PFSK-1 (cell line): ENCODE data around the gene TBX1.

Source experiments
- FOXP2 ChIP-seq: optimal IDR thresholded peaks from 2 replicates; pipeline ENCODE3; 2011; ENCODE audit warnings: borderline replicate concordance, control low read depth, inconsistent platforms; ENCODE audit not compliant: insufficient read depth; ENCODE audit errors: extremely low read length, extremely low read depth
- POLR2AphosphoS5 ChIP-seq: IDR thresholded peaks from 2 replicates; pipeline ENCODE4 v1.6.1; 2012; ENCODE audit warnings: low read depth, mild to moderate bottlenecking, control low read depth, low read length, moderate library complexity
- SIN3A ChIP-seq: IDR thresholded peaks from 2 replicates; pipeline ENCODE4 v1.6.1; 2012; ENCODE audit warnings: mild to moderate bottlenecking, low read length, moderate library complexity, borderline replicate concordance; ENCODE audit not compliant: insufficient read depth
- TAF1 ChIP-seq: IDR thresholded peaks from 2 replicates; pipeline ENCODE4 v1.6.1; 2012; ENCODE audit warnings: low read length, control low read depth, borderline replicate concordance; ENCODE audit not compliant: insufficient read depth
- TF ChIP-seq, protein P1 (sequence below), 2 experiments: IDR thresholded peaks; 2 replicates each; pipeline versions ENCODE4 v1.6.1 to v1.8.0; 2011 to 2012; ENCODE audit warnings: low read depth in 2 of 2, low read length in 2 of 2, control low read depth in 1 of 2, inconsistent platforms in 1 of 2, mild to moderate bottlenecking in 1 of 2, moderate library complexity in 1 of 2; ENCODE audit not compliant: insufficient read depth in 1 of 2

DNA sequence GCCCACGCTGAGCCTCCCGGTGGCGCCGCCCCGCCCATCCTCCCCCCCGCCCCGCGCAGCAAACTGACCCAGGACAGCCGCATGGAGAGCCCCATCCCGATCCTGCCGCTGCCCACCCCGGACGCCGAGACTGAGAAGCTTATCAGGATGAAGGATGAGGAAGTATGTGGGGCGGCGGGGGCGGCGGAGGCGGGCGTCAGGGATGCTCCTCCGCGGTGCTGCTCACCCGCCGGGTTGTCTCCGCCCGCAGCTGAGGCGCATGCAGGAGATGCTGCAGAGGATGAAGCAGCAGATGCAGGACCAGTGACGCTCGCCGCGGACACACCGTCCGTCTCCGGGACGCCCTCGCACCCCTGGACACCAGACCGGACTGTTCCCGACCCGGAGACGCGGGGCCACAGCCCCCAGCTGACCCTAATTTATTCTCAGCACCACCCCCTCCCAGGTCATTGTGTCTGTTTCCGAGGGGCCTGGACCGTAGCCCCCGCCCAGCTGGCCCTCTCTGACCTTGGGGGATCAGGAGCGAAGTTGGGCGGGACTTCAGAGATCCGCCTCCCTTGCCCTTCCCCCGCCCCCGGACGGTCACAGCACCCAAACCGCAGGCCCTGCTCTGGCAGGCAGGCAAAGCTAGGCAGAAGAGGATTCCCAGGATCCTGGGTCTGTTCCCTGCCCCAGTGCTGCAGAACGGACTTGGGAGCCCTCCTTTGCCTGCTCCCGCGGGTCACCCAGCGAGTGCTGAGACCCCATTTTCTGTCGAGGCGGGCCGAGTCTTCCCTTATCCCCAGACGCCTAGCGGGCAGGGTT lies 38.2 kb upstream of the TBX1 start:
- TF ChIP-seq POLR2AphosphoS5: no peak
- TF ChIP-seq, protein P1, sequence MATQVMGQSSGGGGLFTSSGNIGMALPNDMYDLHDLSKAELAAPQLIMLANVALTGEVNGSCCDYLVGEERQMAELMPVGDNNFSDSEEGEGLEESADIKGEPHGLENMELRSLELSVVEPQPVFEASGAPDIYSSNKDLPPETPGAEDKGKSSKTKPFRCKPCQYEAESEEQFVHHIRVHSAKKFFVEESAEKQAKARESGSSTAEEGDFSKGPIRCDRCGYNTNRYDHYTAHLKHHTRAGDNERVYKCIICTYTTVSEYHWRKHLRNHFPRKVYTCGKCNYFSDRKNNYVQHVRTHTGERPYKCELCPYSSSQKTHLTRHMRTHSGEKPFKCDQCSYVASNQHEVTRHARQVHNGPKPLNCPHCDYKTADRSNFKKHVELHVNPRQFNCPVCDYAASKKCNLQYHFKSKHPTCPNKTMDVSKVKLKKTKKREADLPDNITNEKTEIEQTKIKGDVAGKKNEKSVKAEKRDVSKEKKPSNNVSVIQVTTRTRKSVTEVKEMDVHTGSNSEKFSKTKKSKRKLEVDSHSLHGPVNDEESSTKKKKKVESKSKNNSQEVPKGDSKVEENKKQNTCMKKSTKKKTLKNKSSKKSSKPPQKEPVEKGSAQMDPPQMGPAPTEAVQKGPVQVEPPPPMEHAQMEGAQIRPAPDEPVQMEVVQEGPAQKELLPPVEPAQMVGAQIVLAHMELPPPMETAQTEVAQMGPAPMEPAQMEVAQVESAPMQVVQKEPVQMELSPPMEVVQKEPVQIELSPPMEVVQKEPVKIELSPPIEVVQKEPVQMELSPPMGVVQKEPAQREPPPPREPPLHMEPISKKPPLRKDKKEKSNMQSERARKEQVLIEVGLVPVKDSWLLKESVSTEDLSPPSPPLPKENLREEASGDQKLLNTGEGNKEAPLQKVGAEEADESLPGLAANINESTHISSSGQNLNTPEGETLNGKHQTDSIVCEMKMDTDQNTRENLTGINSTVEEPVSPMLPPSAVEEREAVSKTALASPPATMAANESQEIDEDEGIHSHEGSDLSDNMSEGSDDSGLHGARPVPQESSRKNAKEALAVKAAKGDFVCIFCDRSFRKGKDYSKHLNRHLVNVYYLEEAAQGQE (IDR thresholded peaks at IDR 0.05; ENCODE audit: insufficient read depth in 1 of 2, low read depth in 2 of 2, low read length in 2 of 2): no peak
- TF ChIP-seq SIN3A: no peak
- no peak for TF ChIP-seq FOXP2
- no peak for TF ChIP-seq TAF1
